A673 (cell line): Measurements from ENCODE around the gene CDK8. TPM values are rescaled to one million over a fixed set of nuclear protein-coding genes. Genes with fewer than 3 reads are reported as not detected.

Experiments
- BruUV-seq: library from RNA; stranded (reverse); fragments of 400-500 nt; replicated peaks from 2 replicates; lab custom pipeline; 2021; lab: Mats Ljungman, UMichigan
- CTCF ChIA-PET: fragments of 300-600 bp; sonication (Branson Sonifier 250); formaldehyde crosslinking; loops from one replicate; lab custom pipeline; 2022; ENCODE audit warnings: antibody characterized with exemption; lab: Charles Lee
- POLR2A ChIA-PET: fragments of 300-600 bp; sonication (Branson Sonifier 250); formaldehyde crosslinking; loops from one replicate; lab custom pipeline; 2022; ENCODE audit warnings: antibody characterized with exemption; ENCODE audit not compliant: low non-redundant PET; lab: Charles Lee
- DNase-seq: peaks from one replicate; pipeline ENCODE4 v3.0.0-alpha.2; 2015; ENCODE audit warnings: low spot score
- H3K27ac ChIP-seq: fragments of 200-600 bp; sonication (generic); 2 replicates; pipeline ENCODE4 v1.5.1; 2016; ENCODE audit warnings: mixed run types, low read depth, mild to moderate bottlenecking, mixed read lengths, antibody characterized with exemption, low read length; ENCODE audit not compliant: poor library complexity, severe bottlenecking
- H3K27me3 ChIP-seq: fragments of 200-600 bp; sonication (generic); replicated peaks from 2 replicates; pipeline ENCODE4 v1.6.1; 2017; ENCODE audit warnings: mixed run types, low read depth, mild to moderate bottlenecking, mixed read lengths, antibody characterized with exemption, low read length; ENCODE audit not compliant: insufficient read depth, poor library complexity
- H3K36me3 ChIP-seq: fragments of 200-600 bp; sonication (generic); 2 replicates; pipeline ENCODE4 v1.6.1; 2016; ENCODE audit warnings: mixed run types, mild to moderate bottlenecking, mixed read lengths, antibody characterized with exemption, low read length; ENCODE audit not compliant: insufficient read depth, poor library complexity, severe bottlenecking
- H3K4me1 ChIP-seq: fragments of 200-600 bp; sonication (generic); 2 replicates; pipeline ENCODE4 v1.6.1; 2017; ENCODE audit warnings: mixed run types, mild to moderate bottlenecking, mixed read lengths, antibody characterized with exemption, low read length; ENCODE audit not compliant: insufficient read depth, poor library complexity, severe bottlenecking
- H3K4me3 ChIP-seq: fragments of 200-600 bp; sonication (generic); 2 replicates; pipeline ENCODE4 v1.5.1; 2016; ENCODE audit warnings: low read depth, mixed run types, mild to moderate bottlenecking, mixed read lengths, low read length; ENCODE audit not compliant: poor library complexity, severe bottlenecking
- H3K9me3 ChIP-seq: fragments of 200-600 bp; sonication (generic); 2 replicates; pipeline ENCODE4 v1.6.1; 2016; ENCODE audit warnings: mixed run types, low read depth, mild to moderate bottlenecking, mixed read lengths, antibody characterized with exemption, low read length; ENCODE audit not compliant: poor library complexity, severe bottlenecking
- EZH2 ChIP-seq: fragments of 200-600 bp; sonication (generic); IDR thresholded peaks from 2 replicates; pipeline ENCODE4 v1.6.1; 2017; ENCODE audit warnings: borderline replicate concordance, low read depth, mild to moderate bottlenecking, mixed read lengths, antibody characterized with exemption, low read length; ENCODE audit not compliant: poor library complexity, severe bottlenecking
- intact Hi-C: fragments of 100-400 bp; cut with micrococcal nuclease; formaldehyde crosslinking; loops from one replicate; pipeline ENCODE4 v1.10.0; 2022; ENCODE audit not compliant: unreplicated experiment
- total RNA-seq: library from RNA; stranded (reverse); gene quantifications from 2 replicates; pipeline ENCODE4 v1.2.3, GENCODE V29; 2021
- TF ChIP-seq, protein P1 (sequence below): fragments of 300-800, 200-600 bp; sonication (generic); conservative IDR thresholded peaks from 2 replicates; pipeline ENCODE4 v1.5.1; 2017; ENCODE audit warnings: low read depth, mild to moderate bottlenecking, antibody characterized with exemption, low read length, moderate library complexity, mixed read lengths

Gene CDK8
- total RNA-seq, 1 experiment from 2014 or later = 23.1 TPM

DNA sequence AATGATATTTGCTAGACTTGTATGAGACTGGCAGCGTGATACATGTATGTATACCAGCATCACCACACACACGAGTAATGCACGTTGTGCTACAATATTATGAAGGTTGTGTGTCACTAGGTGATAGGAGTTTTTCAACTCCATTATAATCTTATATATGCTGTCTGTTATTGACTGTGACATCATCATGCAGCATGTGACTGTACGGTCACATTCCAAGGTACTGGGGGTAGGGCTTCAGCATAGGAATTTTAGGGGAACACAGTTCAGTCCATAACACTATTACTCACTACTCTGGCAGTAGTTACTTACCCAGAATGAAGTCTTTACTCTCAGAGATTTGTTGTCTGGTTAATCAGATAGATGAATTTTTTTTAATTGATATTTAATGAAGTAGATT lies 91.1 kb downstream of the CDK8 start:
- Histone ChIP-seq H3K4me1 (no peaks in the 10 kb centered on the region), H3K4me3 (no peak overlapping the region), H3K27ac (no peak overlapping the region), H3K27me3 (no peaks in the 10 kb centered on the region), H3K36me3 (no peaks in the 10 kb centered on the region), H3K9me3 (no peaks in the 10 kb centered on the region)
- BruUV-seq = no TSS peak
- no peak for TF ChIP-seq EZH2
- TF ChIP-seq, protein P1, sequence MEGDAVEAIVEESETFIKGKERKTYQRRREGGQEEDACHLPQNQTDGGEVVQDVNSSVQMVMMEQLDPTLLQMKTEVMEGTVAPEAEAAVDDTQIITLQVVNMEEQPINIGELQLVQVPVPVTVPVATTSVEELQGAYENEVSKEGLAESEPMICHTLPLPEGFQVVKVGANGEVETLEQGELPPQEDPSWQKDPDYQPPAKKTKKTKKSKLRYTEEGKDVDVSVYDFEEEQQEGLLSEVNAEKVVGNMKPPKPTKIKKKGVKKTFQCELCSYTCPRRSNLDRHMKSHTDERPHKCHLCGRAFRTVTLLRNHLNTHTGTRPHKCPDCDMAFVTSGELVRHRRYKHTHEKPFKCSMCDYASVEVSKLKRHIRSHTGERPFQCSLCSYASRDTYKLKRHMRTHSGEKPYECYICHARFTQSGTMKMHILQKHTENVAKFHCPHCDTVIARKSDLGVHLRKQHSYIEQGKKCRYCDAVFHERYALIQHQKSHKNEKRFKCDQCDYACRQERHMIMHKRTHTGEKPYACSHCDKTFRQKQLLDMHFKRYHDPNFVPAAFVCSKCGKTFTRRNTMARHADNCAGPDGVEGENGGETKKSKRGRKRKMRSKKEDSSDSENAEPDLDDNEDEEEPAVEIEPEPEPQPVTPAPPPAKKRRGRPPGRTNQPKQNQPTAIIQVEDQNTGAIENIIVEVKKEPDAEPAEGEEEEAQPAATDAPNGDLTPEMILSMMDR = no peak
- POLR2A ChIA-PET = interaction anchor here (0.6 kb wide), 1 partner anchor 30 kb away, joined by 3 read pairs; no protein-coding TSS in a partner anchor
- no peak for DNase-seq
- CTCF ChIA-PET = no interaction called here
- intact Hi-C loops = no loop called here

GRCh38 chr13:26348966-26349365 lies 95.0 kb downstream of the CDK8 start:
- DNase-seq = no peak
- no TSS peak for BruUV-seq
- TF ChIP-seq, protein P1 = no peak
- no peak for TF ChIP-seq EZH2
- CTCF ChIA-PET = no interaction called here
- H3K27me3 ChIP-seq = no peaks in the 10 kb centered on the region
- H3K4me3 ChIP-seq = no peak overlapping the region
- no peak overlapping the region for H3K27ac ChIP-seq
- POLR2A ChIA-PET = no interaction called here
- H3K36me3 ChIP-seq = no peaks in the 10 kb centered on the region
- no peaks in the 10 kb centered on the region for H3K4me1 ChIP-seq
- intact Hi-C loops = no loop called here
- no peaks in the 10 kb centered on the region for H3K9me3 ChIP-seq

DNA sequence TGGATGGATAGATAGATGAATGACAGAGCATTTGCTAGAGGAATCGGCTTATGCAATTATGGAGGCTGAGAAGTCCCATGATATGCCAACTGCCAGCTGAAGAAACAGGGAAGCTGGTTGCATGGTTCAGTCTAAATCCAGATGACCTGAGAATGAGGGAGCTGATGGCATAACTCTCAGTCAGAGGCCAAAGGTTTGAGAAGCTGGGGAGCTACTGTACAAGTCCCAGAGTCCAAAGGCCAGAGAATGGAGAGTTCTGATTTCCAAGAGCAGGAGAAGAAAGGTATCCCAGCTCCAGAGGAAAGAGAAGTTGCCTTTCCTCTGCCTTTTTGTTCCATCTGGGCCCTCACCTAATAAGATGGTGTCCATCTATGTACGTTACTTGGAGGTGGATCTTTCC lies 108.3 kb downstream of the CDK8 start:
- ChIA-PET CTCF (no interaction called here), POLR2A (no interaction called here)
- TF ChIP-seq, protein P1 = no peak
- TF ChIP-seq EZH2 = no peak
- intact Hi-C loops = no loop called here
- Histone ChIP-seq H3K4me3 (no peak overlapping the region), H3K4me1 (no peaks in the 10 kb centered on the region), H3K36me3 (no peaks in the 10 kb centered on the region), H3K27ac (no peak overlapping the region), H3K27me3 (no peaks in the 10 kb centered on the region), H3K9me3 (no peaks in the 10 kb centered on the region)
- no TSS peak for BruUV-seq
- no peak for DNase-seq
